Spleen (tissue), 7 donors: ENCODE results near the gene SEMA4G.

Experiments used
- CTCF ChIP-seq, 11 experiments: fragments of 200-600 bp in 7 of 11; fragments of 450-650 bp in 4 of 11; sonication (generic) in 4 of 11; IDR thresholded peaks in 8 of 11; conservative IDR thresholded peaks in 3 of 11; 1 replicate in 7 of 11; 2 replicates in 4 of 11; pipeline versions ENCODE4 v1.4.0 to v1.8.0; 2016 to 2021; ENCODE audit warnings: antibody characterized with exemption in 11 of 11, inconsistent platforms in 4 of 11, mild to moderate bottlenecking in 1 of 11
- POLR2AphosphoS5 ChIP-seq, 3 donors: sonication (generic); formaldehyde crosslinking; IDR thresholded peaks; one replicate each; pipeline ENCODE4 v1.5.1; 2017; ENCODE audit warnings: antibody characterized with exemption in 3 of 3
- donor health status: DM: no; HTN: no; CAD: no; lungs with moderate emphysema.
- donor health status: DM: no; HTN: no; CAD: no.
- donor health status: DM: no; HTN: no; CAD: no.

DNA sequence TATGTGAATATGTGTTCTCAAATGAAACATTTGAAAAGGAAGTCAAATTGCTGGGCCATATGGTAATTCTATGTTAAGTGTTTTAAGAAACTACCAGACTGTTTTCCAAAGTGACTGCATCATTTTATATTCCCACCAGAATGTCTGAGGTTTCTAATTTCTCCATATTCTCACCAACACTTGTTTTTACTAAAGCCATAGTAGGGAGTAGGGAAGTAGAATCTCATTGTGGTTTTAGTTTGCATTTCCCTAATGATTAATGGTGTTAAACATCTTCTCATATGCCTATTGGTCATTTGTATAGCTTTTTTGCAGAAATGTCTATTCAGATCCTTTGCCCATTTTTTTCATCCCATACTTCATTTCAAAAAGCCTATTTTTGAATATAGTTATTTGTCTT is 9.1 kb upstream of the SEMA4G start:
- TF ChIP-seq CTCF (IDR thresholded peaks at IDR 0.05 in 8 of 11, conservative IDR thresholded peaks at IDR 0.05 in 3 of 11) (no peak), POLR2AphosphoS5 (IDR thresholded peaks at IDR 0.05) (no peak)
